Thoracic aorta (tissue), 2 donors: ENCODE measurements around the gene WDFY1. TPM values are rescaled to one million over a fixed set of nuclear protein-coding genes. Genes with fewer than 3 reads are reported as not detected.

Experiments used
- ATAC-seq: fragments of 150-250 bp; one replicate; pipeline ENCODE4 v1.8.0; 2017; ENCODE audit warnings: low read depth; ENCODE audit not compliant: insufficient number of reproducible peaks, low FRiP score
- DNase-seq: peaks from one replicate; pipeline ENCODE4 v3.0.0-alpha.2; 2020; ENCODE audit warnings: low spot score
- H3K27ac ChIP-seq, 2 donors: fragments of 200-600 bp; sonication (generic); 1 replicate in 1 of 2; 2 replicates in 1 of 2; pipeline ENCODE4 v1.5.1; 2016; ENCODE audit warnings: mild to moderate bottlenecking in 2 of 2, moderate library complexity in 2 of 2
- H3K27me3 ChIP-seq: fragments of 200-600 bp; sonication (generic); replicated peaks from 2 replicates; pipeline ENCODE4 v1.6.0; 2016; ENCODE audit warnings: mild to moderate bottlenecking; ENCODE audit not compliant: insufficient read depth
- H3K36me3 ChIP-seq: fragments of 200-600 bp; sonication (generic); one replicate; pipeline ENCODE4 v1.5.1; 2016
- H3K4me1 ChIP-seq, 2 donors: fragments of 200-600 bp; sonication (generic); 1 replicate in 1 of 2; 2 replicates in 1 of 2; pipeline versions ENCODE4 v1.5.1 to v1.6.0; 2016; ENCODE audit warnings: low read depth in 2 of 2, mild to moderate bottlenecking in 1 of 2; ENCODE audit not compliant: control insufficient read depth in 1 of 2
- H3K4me3 ChIP-seq: fragments of 200-600 bp; sonication (generic); 2 replicates; pipeline ENCODE4 v1.5.1; 2016; ENCODE audit warnings: mild to moderate bottlenecking
- H3K9me3 ChIP-seq: fragments of 200-600 bp; sonication (generic); 2 replicates; pipeline ENCODE4 v1.5.1; 2016
- CTCF ChIP-seq: fragments of 200-600 bp; sonication (generic); IDR thresholded peaks from one replicate; pipeline ENCODE4 v1.5.1; 2019; ENCODE audit warnings: antibody characterized with exemption
- total RNA-seq, 2 donors: library from RNA; depleted of rRNA; stranded (reverse); fragments of >200 nt; gene quantifications; one replicate each; pipeline versions ENCODE4 v1.1.0 to v1.2.3, GENCODE V29; 2016

WDFY1 gene
- total RNA-seq, 2 donors from 2014 or later, result 51.4 to 64.0 TPM

- Histone ChIP-seq H3K27me3 (no peaks in the 10 kb centered on the region), H3K27ac (peak overlapping the region in 1 of 2 donors; percentile 38), H3K4me1 (peaks cover 67 to 91% of the 10 kb centered on the region in 2 donors), H3K36me3 (no peaks in the 10 kb centered on the region), H3K4me3 (peak overlapping the region; percentile 22), H3K9me3 (no peaks in the 10 kb centered on the region)
- TF ChIP-seq CTCF, result no peak
- ATAC-seq (no peak), DNase-seq (no peak)
Observed at GRCh38 chr2:223936862-223937326, 8.2 kb downstream of the WDFY1 start.

DNA sequence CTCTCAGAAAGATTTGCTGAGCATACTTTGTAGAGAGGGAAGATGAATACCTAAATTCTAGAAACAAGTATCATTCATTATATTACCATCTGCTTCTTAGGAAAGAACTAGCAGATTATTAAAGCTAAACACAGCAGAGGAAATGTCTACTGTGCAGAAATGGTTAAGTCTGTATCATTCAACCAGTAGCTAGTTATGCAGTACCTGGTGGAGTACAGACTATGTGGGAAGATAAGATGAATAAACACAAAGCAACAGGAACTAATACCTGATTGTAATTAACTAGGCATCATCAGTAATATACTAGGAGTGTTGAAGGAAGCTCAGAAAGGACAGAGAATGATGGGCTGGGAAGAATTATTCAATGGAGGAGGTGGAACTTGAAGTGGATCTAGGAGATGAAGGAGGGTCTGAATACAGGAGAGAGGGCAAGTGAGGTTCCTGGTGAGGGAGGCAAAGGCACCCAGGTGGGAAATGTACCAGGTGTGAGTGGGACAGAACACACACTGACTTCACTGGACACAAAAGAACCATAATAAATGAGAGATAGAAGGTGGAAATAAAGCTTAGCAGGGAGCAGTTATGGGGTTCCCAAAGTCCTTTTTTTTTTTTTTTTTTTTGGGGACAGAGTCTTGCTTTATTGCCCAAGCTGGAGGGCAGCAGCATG is 9.5 kb downstream of the WDFY1 start:
- no peaks in the 10 kb centered on the region for H3K27me3 ChIP-seq
- ATAC-seq, result no peak
- H3K4me1 ChIP-seq, result peaks cover 65 to 90% of the 10 kb centered on the region in 2 donors

DNA sequence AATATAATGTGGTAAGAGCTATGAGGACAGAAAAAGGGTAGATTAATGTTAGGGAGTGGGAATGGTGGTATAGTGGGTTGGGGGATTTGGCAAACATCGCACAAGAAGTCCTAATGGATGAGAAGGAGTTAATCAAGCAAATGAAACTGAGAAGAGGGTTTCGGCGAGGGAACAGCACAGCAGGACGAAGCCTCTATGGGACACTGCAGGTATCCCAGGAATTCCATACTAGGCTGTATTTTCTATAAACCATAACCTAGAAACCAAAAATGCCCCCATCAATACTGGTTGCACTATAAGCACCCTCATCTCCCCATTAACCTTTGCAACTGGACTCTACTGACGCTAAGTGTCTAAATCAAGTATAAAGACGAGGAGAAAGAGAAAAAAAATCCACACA is 10.3 kb downstream of the WDFY1 start:
- TF ChIP-seq CTCF, result no peak
- Histone ChIP-seq H3K27ac (no peak overlapping the region), H3K4me1 (peaks cover 71 to 90% of the 10 kb centered on the region in 2 donors), H3K36me3 (no peaks in the 10 kb centered on the region), H3K9me3 (no peaks in the 10 kb centered on the region), H3K4me3 (no peak overlapping the region), H3K27me3 (no peaks in the 10 kb centered on the region)
- ATAC-seq (no peak), DNase-seq (no peak)

More for the DNA sequence above, 9.5 kb downstream of the WDFY1 start:
- no peak overlapping the region for H3K4me3 ChIP-seq
- DNase-seq, result no peak
- H3K27ac ChIP-seq, result no peak overlapping the region
- no peak for TF ChIP-seq CTCF
- H3K9me3 ChIP-seq, result no peaks in the 10 kb centered on the region
- no peaks in the 10 kb centered on the region for H3K36me3 ChIP-seq

DNA sequence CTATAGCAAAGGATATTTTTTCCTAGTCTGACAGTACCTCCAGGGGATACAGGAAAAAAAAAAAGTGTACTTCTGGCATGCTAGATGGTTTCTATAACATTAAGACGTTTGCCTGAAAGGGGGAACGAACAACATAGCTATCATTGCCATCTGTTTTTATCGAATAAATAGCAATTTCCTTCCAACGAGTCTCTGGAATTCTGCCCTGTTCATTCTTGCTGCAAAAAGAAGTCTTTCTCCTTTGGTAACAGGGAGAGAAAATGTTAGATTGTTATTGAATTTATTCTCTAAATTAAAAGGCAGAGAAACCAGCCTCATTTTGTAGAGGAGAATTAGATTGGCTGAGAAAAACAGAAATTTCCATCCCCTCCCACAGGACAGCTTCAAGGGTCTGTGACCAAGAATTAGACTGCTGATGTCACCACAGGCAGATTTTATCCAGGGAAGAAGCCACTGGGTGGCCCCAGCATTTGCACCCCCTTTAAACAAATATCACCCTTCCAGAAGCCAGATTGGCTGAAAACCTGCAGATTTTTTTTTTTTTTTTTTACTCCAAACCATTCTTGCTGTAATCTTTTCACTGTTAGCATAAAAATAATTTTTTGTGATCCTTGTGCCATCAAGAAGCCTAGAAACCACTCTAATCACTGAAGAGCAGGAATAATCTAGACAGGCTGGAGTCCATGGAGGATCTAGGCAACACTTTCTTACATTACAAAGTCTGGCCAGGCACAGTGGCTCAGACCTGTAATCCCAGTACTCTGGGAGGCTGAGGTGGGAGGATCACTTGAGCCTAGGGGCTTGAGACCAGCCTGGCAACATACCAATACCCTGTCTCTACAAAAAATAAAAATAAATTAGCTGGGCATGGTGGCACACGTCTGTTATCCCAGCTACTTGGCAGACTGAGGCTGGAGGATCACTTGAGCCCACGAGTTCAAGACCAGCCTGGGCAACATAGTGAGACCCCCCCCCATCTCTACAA is 12.0 kb downstream of the WDFY1 start:
- Histone ChIP-seq H3K4me1 (peaks cover 62 to 78% of the 10 kb centered on the region in 2 donors), H3K27ac (peak overlapping the region in 1 of 2 donors; percentile 25), H3K4me3 (no peak overlapping the region)

More for the DNA sequence above, 12.0 kb downstream of the WDFY1 start:
- Histone ChIP-seq H3K36me3 (no peaks in the 10 kb centered on the region), H3K27me3 (no peaks in the 10 kb centered on the region), H3K9me3 (no peaks in the 10 kb centered on the region)
- DNase-seq (no peak), ATAC-seq (no peak)
- TF ChIP-seq CTCF, result no peak
